ENCODE results near the gene C4orf50.

DNA sequence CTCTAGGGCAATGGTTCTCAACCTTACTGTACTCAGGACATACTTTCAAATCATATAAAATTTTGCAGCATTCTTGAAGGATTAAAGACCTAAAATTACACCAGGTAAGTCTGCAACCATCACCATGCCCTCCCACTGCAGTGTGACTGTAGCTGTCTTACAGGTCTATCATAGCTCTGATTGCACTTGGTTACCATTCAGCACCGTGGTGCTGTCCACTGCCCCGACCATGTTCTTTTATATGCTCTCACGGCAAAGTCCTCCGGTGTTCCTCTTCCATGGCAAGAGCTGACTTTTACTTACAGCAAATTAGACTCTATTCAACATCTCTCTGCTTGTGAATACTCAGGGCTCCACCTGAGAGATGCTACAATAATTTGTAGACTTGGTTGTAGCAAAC is 136.9 kb downstream of the C4orf50 start:
- TF ChIP-seq, protein P1, sequence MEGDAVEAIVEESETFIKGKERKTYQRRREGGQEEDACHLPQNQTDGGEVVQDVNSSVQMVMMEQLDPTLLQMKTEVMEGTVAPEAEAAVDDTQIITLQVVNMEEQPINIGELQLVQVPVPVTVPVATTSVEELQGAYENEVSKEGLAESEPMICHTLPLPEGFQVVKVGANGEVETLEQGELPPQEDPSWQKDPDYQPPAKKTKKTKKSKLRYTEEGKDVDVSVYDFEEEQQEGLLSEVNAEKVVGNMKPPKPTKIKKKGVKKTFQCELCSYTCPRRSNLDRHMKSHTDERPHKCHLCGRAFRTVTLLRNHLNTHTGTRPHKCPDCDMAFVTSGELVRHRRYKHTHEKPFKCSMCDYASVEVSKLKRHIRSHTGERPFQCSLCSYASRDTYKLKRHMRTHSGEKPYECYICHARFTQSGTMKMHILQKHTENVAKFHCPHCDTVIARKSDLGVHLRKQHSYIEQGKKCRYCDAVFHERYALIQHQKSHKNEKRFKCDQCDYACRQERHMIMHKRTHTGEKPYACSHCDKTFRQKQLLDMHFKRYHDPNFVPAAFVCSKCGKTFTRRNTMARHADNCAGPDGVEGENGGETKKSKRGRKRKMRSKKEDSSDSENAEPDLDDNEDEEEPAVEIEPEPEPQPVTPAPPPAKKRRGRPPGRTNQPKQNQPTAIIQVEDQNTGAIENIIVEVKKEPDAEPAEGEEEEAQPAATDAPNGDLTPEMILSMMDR (IDR thresholded peaks at IDR 0.05; ENCODE audit: insufficient read depth, low read length, poor library complexity, severe bottlenecking): no peak
- TF ChIP-seq EZH2phosphoT487 (conservative IDR thresholded peaks at IDR 0.05; ENCODE audit: low read length): no peak

Data from SU-DHL-6 (cell line).